GM21447 (cell line): ENCODE data around the gene TSPYL2.

ENCODE experiments used
- ATAC-seq: cut with Tn5 transposase; IDR thresholded peaks from one replicate; pipeline ENCODE4 v1.9.1; 2021; ENCODE audit not compliant: unreplicated experiment

TSPYL2 gene

GRCh38 chrX:53081925-53082772 is at the start of gene TSPYL2:
Gene TSPYL2 (plus strand): TSS chrX:53082367. CDS start chrX:53082499, 132 bp downstream.
- ATAC-seq = peak; percentile 94

GRCh38 chrX:53036149-53036548 is 46.0 kb upstream of the TSPYL2 start:
- no peak for ATAC-seq

- no peak for ATAC-seq
Observed at GRCh38 chrX:53039236-53039635, 42.9 kb upstream of the TSPYL2 start.

- no peak for ATAC-seq
Observed at GRCh38 chrX:53044995-53045394, 37.2 kb upstream of the TSPYL2 start.

- ATAC-seq = no peak
Observed at GRCh38 chrX:53047228-53047627, 34.9 kb upstream of the TSPYL2 start.

- ATAC-seq = no peak
Observed at GRCh38 chrX:53048169-53049126, 33.7 kb upstream of the TSPYL2 start, which contains the start of gene GPR173. Gene GPR173 (plus strand): TSS chrX:53048789. CDS start chrX:53076622, 27,833 bp downstream.

- ATAC-seq = no peak
Observed at GRCh38 chrX:53049127-53049517, 33.0 kb upstream of the TSPYL2 start.

GRCh38 chrX:53050841-53051240 is 31.3 kb upstream of the TSPYL2 start:
- ATAC-seq = no peak

- ATAC-seq = no peak
Observed at GRCh38 chrX:53055244-53055849, 26.8 kb upstream of the TSPYL2 start.

GRCh38 chrX:53056292-53056691 is 25.9 kb upstream of the TSPYL2 start:
- ATAC-seq = no peak

- no peak for ATAC-seq
Observed at GRCh38 chrX:53065104-53065503, 17.1 kb upstream of the TSPYL2 start.

- ATAC-seq = no peak
Observed at GRCh38 chrX:53071064-53071463, 11.1 kb upstream of the TSPYL2 start.

GRCh38 chrX:53071604-53072417 is 10.4 kb upstream of the TSPYL2 start:
- peak; percentile 80 for ATAC-seq

- no peak for ATAC-seq
Observed at GRCh38 chrX:53072418-53073114, 9.6 kb upstream of the TSPYL2 start.

- no peak for ATAC-seq
Observed at GRCh38 chrX:53073115-53073586, 9.0 kb upstream of the TSPYL2 start.

- no peak for ATAC-seq
Observed at GRCh38 chrX:53075011-53075410, 7.2 kb upstream of the TSPYL2 start.

- no peak for ATAC-seq
Observed at GRCh38 chrX:53076671-53077070, 5.5 kb upstream of the TSPYL2 start.

- no peak for ATAC-seq
Observed at GRCh38 chrX:53077207-53078197, 4.7 kb upstream of the TSPYL2 start.
